ENCODE measurements around the gene SLC12A8.

Gene SLC12A8

GRCh38 chr3:125175295-125176078, 37.1 kb downstream of the SLC12A8 start:
- DNase-seq (ENCODE audit: low spot score), result no peak
- no peak for TF ChIP-seq CTCF (IDR thresholded peaks at IDR 0.05; ENCODE audit: extremely low read depth, missing control alignments)

GRCh38 chr3:125172346-125172745, 40.2 kb downstream of the SLC12A8 start:
- no peak for TF ChIP-seq CTCF (IDR thresholded peaks at IDR 0.05; ENCODE audit: extremely low read depth, missing control alignments)
- DNase-seq (ENCODE audit: low spot score), result no peak

DNA sequence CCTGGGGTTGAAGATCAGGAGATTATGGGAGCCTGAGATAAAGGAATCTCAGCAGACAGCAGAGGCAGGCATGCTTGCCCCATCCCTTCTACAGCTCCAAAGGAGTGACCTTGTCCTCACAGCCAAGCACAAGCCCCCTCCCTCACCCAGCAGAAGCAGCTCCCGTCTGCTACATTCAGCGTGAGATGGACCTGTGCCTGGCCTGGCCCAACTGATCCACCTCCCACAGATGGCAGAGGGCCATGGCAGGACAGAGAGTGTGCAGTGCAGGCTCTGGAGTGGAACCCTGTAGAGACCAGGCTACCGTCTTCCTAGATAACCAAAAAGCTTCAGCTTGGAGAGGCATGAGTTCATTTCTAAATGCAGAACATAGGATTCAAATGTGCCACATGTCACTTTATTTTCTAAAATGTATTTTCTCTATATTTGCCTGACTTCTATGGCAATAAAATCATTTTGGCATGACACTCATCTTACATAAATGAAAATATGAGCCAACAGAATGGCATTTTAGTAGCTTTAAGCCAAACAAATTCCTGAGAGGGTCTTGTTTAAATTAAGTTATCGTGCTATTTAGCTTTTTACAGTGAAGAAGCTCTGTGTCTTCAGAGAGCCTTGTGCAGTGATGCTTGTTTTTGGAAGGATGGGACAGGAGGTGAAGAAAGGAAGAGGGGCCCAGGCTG, 43.7 kb downstream of the SLC12A8 start:
- no peak for DNase-seq (ENCODE audit: low spot score)
- no peak for TF ChIP-seq CTCF (IDR thresholded peaks at IDR 0.05; ENCODE audit: extremely low read depth, missing control alignments)

DNA sequence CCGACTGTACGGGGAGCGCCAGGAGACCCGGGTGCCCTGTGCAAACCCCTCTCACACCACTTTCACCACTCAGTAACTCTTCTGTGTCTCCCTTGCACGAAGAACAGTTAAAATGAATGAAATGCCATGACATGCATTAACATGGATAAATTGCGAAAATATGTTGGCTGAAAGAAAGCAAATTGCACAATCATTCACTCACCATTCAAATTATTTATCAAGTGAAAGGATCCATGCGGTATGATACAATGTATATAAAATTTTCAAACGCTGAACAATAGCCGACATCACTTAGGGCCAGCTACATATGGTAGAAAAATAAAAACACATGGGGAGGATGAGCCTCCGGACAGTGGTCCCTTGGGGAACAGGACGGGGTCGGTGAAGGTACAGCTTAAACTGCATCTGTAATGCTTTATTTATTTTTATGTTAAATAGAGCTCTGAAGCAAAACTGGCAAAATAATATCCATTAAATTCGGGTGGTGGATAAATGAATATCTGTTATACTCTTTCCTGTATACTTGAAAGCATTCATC, 45.9 kb downstream of the SLC12A8 start:
- DNase-seq (ENCODE audit: low spot score), result no peak
- no peak for TF ChIP-seq CTCF (IDR thresholded peaks at IDR 0.05; ENCODE audit: extremely low read depth, missing control alignments)

GRCh38 chr3:125165948-125166553, 46.5 kb downstream of the SLC12A8 start:
- no peak for DNase-seq (ENCODE audit: low spot score)
- TF ChIP-seq CTCF (IDR thresholded peaks at IDR 0.05; ENCODE audit: extremely low read depth, missing control alignments), result no peak

DNA sequence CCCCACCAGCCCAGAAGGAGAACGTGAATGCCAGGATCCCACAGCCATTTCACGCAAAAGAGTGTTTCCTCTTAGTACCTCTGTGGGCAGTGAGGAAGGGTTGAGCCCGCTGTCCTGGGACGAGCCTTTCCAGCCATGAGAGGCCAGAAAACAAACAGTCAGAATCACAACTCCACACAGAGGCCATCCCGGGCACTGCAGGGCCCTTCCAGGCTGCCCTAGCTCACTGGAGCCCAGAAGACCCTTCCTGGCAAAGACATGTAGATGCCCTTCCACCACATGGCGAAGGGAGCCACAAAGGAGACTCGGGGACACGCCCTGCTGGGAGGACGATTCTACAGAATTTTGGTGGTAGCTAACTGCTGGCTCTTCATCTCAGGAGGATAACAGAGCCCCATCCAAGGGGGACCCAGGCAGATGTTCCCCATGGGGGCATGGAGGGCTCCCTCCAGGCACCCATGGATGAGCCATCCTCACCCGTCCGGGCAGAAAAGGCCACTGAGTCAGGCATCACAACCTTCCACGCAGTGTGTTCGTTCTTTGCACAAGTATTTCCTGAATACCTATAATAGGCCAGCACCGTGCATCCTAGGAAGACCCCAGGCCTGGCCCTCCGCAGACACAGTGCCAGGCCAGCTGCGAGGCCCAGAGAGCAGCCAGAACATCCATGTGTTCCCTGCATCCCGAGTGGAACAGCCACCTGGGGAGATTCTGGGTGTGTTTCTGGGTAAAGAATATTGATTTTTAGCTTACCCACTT, 47.2 kb downstream of the SLC12A8 start:
- peak; percentile 32 for TF ChIP-seq CTCF (IDR thresholded peaks at IDR 0.05; ENCODE audit: extremely low read depth, missing control alignments)
- DNase-seq (ENCODE audit: low spot score), result peak; percentile 34

Measured in GM20000 (cell line).